ENCODE data around the gene TSPO2.

TSPO2 gene

DNA sequence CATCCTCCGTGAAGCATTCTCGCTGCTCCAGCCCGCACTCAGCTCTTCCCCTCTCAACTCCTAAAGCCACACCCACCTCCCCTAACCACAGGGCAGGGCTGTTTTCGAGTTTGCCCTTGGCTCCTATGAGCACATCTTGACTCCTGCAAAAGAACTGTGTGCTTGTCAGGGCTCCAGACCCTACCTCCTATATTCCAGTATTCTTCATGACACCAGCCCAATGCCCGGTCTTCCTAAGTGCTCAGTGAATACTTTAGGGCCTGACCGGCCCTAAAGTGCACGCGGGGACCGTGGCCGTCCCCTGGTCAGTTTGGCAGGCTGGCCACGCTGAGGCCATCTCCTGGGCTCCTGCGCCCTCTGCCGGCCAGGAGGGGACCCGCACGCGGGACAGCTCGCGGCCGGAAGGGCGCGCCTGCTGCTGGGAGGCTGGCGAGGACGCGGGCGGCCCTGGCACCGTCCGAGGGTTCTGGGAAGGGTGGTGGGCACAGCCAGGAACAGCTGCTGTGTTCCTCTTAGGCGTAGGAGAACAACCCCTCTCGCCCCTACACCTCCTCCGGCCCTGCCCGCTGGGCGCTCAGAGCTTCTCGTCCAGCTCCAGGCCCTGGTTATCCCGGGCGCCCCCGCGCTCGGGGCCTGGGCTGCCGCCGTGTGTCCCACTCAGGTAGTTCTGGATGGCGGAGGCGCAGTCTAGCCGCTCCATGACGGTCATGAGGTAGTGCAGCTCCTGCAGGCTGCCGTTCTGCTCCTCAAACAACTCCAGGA lies 14.3 kb upstream of the TSPO2 start:
- DNase-seq (ENCODE audit: low spot score) = peak; percentile 38

DNA sequence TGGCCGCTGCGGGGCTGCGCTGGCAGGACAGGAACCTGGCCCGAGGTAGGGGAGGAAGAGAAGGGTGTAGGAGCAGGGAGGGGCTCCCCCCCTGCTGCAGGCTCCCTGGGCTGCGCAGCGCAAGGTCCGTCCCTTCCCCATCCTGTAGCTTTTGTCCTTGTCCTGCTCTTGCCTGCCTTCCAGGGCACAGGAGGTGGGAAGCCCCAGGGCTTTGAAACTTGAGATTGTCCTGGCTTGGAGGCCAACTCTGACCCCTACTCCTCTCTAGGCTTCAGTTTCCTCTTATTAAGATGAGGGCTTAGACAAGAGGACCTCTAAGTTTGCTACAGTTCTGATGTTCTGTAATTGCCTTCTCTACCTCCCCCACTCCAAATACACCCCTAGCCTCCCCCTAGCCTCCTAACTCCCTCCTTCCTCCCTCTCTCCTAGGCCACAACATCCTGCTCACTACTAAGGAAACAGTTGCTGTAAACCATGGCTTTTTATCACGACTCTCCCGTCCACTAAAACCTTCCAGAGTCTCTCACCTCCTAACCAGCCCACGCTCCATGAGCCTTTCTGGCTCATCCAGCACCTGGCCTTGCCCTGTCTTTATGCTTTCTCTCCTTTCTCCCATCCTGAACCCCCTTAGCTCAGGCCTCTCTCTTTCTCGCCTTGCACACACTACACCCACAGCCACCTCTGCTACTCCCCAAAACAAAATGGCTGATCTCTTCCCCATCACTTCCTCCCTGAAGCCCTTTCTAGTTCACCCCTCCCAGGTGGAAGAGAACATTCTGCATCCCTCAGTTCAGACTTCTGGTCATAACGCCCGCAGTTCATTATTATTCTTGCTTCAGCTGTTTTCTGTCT lies 13.5 kb upstream of the TSPO2 start:
- no peak for DNase-seq (ENCODE audit: low spot score)

DNA sequence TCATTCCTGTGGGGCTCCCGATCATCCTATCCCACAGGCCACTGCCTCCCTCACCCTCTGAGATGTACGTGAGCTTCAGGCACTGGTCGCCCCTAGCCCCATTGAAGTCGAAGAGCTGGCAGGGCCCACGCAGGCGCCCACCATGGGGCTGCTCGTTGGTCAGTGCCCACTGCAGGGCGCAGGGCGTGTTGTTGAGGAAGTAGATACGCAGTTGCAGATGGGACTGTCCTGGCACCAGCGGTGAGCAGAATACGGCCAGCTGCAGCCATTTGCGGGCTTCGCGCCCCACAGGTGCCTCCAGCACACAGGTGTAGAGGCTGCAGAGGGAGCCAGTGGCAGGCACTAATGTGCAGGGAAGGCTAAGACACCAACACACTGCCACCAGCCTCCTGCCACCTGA lies 9.4 kb upstream of the TSPO2 start:
- no peak for DNase-seq (ENCODE audit: low spot score)

DNA sequence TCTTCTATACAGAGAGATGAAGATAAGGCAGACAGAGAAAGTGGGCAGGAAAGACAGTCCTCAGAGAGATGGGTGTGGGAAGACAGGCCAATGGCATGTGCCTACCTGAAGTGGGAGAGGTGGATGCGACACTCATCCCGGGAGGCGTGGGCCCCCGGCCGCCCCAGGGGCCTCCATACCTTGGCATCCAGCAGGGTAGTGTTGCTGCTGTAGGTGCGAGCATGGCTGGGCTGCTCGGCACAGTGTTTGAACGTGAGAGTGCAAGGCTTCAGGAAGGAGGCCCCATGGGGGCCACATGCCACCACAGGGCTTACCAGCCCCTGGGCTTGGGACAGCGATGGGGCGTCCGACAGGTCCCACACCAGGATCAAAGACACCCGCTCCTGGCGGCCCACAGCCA lies 8.5 kb upstream of the TSPO2 start:
- no peak for DNase-seq (ENCODE audit: low spot score)

DNA sequence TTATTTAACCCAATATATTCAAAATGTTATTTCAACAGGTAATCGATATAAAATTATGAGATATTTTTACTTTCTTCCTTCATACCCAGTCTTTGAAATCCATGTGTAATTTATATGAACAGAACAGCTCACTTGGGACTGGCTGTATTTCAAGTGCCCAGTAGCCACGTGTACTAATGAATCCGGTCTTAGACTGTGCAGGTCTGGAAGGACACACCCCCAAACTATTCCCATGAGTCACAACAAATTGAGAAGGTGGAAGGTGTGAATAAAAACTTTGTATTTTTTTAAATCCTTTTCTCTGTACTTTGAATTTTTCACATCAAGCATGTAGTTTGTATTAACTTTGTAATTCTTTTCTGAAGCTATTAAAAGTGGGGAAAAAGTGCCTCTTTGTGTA lies 6.1 kb upstream of the TSPO2 start:
- DNase-seq (ENCODE audit: low spot score) = no peak

DNA sequence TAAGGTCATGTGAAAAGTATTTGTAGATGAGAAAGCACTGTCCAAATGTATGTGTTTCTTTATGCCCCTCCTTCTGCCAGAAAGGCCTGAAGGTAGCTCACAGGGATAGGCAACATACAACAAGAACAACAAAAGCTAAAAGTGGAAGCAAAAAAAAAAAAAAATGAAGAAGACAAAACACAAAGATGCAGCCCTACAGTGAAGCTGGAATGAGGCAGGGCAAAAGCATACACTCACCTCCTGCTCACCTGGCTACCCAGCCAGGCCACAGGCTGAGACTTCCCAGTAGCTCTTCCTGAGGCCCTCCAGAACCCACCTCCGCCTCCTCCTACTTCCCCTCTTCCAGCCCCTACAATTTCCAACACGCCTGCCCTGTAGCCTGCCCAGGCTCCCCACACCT lies 5.7 kb upstream of the TSPO2 start:
- DNase-seq (ENCODE audit: low spot score) = no peak

DNA sequence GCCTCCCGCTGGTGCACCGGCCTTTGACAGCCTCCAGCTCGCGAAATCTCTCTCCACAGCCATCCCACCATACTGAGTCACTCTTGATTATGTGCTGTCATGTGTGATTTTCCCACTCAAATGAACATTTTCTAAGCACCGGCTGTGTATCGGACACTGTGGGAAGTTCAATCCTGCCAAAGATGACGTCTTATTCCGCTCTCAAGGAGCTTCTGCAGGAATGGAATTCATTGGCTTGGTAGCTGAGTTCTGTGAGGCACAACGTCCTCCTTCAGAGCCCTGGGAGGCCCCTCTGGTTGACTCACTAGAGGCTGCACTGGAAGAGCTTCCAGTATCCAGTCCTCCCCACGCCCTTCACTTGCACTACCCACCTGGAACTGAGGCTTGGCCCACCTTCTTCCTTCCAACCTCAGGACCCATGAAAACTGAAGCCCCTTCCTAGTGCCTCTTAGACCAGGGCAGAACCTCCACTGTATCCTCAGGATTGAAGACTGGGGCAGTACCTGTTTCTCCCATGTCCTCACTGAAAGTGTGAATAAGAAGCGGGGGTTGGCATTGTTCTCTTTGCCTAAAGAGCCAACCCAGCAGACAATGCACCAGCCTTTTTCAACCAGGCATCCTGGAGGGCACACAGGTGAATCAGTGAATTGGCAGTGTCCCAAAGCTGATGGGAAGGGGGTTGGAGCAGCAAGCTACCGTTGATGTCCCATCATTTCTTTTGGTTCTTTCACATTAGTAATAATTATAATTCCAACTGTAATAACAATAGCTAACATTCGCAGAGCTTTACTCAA lies 5.0 kb upstream of the TSPO2 start:
- DNase-seq (ENCODE audit: low spot score) = no peak

DNA sequence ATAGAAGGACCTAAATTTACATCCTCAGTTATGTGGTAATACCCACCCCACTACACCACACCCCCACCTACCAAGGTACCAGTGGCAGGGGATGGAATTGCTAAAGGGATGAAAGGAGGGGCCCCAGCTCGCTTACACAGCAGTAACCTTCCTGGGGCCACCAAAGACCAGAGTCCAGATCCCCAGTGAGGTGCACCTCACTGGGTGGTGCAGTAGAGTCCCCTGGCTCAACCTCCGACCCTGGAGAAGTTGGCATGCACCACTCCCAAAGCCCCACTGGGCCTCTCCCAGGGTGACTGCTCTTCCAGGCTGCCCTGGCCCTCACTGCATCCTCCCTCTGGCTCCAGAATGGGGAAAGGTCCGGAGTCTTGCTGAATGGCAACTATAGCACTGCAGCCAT lies 4.1 kb upstream of the TSPO2 start:
- DNase-seq (ENCODE audit: low spot score) = no peak

DNA sequence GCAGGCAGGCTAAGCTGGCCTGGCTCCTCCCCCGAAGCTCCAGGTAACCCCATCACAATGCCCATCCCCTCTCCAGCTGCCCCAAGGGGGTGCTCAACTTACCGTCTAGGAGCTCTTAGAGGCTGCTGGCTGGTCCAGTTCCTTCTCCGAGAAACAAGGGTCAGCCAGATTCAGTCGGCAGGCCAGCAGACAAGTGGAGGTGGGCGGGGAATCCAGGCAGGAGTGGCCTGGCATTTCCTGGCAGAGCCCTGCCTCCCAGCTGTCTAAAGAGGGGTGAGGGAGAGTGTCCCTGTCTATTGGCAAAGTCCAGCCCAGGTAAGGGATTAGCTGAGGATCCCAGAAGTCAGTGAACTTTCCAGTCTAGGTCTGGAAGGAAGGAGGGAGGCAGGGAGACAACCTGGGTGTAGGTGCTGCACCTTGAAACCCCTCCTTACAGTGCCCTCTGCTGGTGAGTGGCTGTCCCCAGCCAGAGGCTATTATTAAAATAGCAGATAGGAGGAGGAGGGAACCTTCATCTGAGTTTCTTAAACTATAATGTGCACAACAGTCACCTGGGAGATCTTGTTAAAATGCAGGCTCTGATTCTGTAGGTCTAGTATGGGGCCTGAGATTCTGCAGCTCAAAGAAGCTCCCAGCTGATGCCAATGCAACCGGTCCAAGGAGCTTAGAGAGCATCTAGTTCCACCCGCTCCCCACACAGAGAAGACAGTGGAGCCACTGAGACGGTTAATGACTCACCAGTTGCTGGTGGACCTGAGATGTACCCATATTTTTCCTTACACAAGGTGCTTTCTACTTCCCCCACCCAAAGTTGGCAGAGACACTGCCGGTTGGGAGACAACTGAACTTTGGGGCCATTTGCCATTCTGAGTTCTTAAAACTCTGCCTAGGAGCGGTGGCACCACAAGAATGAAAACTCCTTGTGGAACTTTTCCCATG lies 2.9 kb upstream of the TSPO2 start, which contains the start of gene UNC5CL:
UNC5CL (minus strand) TSS at position 162 of the 939 bp plus-strand sequence. CDS start 4,147 bp downstream, outside the sequence.
- DNase-seq (ENCODE audit: low spot score) = no peak

DNA sequence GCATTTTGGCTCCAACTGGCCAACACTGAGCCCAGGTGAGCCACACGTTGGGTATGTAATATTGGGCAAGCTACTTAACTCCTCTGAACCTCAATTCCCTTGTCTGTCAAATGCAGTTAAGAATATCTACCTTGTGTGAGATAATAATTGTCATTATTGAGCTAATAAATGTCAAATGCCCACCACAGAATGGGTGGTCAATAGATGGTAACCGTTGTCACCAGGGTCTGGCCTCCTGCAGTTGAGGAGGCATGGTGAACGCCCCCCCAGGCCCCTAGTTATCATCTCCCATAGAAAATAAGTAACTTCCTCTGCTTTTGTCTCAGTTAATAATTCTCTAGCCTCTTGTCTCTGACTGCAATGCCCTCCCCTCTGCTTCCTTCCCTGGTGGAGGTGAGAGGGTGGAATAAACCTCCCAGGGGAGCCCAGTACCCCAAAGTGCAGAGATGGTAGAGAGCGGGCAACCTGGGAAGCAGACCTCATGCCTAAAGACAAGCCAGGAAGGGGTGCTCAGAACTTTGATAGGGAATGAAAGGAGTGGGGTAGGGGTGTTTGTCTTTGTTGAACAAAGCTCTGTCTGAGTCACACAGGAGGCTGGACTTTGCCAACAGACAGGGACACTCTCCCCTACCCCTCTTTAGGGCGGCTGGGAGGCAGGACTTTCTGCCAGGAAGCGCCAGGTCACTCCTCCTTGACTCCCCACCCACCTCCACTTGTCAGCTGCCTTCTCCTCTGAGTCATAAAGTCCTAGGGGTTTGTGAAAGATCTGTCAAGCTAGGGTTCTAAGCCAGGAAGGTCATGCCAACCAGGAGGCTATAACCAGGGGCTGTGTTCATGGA lies 1.9 kb upstream of the TSPO2 start:
- no peak for DNase-seq (ENCODE audit: low spot score)

DNA sequence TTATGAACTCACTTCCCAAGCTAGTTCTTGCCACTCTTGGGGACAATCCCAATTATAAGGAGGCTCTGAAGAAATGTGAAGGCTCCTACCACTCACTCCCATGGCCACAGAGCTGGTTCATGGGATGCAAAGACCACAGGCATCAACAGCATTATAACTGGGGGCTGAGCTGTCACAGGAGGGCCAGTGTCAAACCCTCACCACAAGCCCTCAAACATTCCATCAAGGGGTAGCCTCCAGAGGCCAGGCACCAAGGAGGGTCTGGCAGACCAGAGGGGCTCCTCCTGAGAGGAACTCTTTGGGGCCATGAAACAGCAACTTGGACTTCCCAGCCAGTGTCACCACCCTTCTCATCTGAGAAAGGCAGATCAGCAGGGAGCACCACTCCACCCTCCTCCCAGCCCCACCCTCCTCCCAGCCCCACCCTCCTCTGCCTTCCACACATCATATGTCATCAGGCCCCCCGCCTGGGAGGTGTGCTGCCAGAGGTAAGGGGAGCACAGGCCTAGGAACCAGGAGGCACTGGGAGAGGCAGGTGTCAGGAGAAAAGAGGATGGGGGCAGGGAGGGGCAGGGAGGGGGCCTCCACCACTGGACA lies 1.2 kb upstream of the TSPO2 start:
- no peak for DNase-seq (ENCODE audit: low spot score)

DNA sequence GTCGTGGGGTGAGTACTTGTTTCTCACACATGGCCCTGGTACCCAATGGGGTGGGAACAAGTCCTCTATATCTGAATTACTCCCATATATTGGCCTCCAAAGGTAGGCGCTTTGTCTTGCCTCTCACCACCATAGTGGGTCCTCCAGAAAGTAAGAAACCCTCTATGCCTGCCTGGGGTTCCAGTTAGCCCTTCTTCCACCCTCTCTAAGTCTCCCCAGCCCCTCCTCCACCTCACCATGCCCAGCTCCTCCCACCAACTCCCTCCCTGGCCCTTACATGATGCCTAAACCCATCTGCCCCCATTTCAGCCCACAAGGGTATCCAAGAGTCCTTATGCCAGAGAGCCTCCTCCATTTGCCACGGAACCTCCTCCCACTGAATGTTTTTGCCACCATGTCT lies 884 bp downstream of the TSPO2 start:
- no peak for DNase-seq (ENCODE audit: low spot score)

DNA sequence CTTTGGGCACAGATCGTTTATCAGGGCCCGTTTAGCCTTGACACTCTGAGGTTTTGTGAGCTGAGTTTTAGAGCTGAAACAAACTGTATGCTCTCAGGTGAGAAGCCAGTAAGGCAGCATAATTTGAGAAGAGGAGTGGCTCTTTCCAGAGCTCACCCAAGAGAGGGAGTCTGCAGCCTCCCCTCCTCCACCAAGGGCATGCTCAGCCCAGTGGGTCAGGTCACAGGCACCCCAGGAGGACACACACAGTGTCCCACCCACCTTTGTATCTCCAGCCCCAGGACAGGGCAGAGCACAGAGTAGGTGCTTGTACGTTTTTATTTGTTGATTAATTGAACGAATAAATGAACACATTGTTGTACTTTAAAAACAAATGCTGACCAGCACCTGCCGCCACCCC lies 3.4 kb downstream of the TSPO2 start:
- no peak for DNase-seq (ENCODE audit: low spot score)

DNA sequence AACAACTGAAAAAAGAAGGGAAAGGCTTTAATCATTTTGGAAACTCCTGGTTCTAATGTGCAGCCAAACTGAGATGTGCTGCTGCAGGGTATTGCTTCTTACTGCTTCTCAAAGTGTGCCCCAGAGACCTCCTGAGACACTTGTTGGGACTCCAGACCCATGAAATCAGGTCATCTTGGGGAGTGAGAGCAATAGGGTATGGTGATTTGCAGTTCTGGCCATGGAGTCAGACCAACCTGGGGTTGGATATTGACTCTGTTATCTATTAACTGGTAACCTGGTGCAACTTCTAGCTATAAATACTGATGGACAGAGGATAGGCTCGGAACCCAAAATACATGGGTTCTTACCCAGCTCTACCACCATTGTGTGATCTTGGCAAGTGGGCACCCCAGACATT lies 3.8 kb downstream of the TSPO2 start:
- DNase-seq (ENCODE audit: low spot score) = no peak

DNA sequence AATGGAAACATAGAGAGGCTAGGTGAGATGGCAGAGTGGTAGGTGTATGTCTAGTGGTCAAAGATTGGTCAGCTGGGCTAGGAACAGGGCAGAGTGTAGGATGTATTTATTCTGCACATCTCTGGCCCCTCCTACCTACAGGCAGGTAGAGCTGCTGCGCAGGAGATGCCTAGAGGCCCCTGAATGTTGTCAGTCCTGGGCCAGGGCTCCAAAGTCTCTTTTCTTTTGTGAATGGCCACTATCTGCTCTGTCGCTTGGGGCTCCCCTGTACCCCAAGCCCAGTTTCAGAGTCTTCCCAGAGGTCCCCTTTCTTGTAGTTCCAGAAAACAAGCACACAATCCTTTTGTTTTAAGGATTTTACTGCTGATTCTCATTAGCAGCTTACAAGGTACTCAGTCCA lies 5.0 kb downstream of the TSPO2 start:
- no peak for DNase-seq (ENCODE audit: low spot score)

DNA sequence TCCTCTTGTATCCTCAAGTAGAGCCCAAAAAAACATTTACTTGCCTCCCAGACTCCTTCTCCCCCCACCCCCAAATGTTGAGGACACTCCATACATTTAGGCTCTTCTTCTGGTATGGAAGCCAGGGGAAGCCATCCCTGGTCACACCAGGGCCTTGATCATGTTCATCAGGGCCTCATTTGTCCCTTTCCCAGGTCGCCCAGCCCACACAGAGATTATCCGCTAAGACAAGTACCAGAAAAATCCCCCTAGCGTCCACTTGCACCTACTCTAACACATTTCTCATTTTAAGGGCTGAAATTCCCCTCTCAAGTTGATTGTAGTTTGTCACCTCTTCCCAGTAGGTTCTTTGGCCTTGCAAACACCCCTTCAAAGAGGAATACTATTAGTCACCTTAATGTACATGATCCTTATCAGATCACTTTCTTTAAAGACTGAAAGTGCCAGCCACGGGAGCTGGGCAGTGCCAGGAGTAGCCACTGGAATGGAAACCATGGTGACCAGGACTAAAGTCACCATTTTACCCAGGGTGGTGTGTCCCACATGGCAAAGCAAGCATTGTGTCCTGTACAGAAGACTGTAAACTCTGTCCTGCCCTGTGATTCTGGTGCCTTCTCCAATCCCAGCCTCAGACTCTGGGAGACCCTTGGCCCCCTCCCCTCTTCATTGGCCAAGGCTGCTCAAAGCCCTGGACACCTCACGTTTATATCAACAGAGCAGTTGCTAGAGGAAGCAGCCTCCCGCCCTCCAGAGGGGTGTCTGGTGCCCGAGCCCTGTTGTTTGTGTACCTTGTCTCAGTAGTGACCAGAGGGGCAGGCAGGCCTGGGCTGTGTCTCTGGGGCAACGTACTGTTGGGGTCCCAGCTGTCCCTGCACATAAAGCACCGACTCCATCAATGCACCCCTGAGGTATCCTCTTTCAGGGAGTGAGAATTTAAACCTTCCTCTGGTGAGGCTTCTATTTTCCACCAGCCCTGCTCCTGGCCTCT lies 5.8 kb downstream of the TSPO2 start:
- no peak for DNase-seq (ENCODE audit: low spot score)

DNA sequence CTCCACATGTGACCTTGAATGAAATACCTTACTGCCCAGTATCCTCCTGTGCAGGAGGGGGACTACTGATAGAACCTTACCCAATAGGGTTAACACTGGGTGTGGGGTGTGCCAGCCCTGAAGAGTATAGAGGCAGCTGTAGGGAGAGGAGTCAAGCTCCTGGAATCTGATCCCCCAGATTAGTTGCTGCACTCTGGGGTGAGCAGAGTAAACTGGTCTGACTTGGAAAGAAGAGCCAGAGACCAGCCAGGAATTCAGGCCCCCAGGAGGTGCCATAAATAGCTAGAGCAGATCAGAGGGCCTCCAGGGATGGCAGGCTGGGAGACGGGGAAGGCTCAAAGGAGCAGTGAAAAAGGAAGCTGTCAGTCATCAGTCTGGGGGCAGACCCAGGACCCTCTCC lies 7.3 kb downstream of the TSPO2 start:
- no peak for DNase-seq (ENCODE audit: low spot score)

DNA sequence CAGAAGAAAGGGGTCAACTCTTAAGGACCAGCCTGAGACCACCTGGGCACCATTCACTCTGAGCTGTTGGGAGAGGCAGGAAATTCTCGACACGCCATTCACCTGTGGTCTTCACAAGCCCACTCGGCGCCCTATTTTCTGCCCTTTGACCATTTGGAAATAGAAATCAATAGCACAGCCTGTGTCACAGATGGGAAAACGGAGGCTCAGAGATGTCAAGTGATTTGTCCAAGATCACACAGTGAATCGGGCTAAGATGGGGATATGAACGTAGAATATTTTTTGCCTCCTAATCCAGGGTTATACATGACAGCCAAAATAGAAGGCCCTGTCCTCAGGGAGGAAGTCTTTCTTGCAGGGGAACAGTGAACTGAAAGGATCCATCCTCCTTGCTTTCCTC lies 7.7 kb downstream of the TSPO2 start:
- DNase-seq (ENCODE audit: low spot score) = no peak

DNA sequence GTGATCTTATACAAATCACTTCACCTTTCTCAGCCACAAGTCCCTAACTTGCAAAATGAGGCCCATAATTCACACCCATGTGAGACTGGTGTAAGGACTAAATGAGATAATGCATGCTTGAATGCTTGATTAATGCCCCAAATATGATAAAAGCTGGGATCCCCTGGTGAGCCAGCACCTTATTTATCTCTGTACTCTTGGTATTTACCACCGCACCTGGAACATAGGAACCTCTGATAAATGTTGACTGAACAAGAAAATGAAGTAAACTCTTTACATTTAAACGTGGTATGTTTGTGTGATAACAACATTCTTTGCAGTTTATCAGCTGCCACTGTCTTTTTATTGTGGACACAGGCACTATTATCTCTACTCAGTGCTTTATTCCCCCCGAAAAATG lies 8.3 kb downstream of the TSPO2 start:
- DNase-seq (ENCODE audit: low spot score) = no peak
